NCI-H82 treated with DMSO at 0.1 percent for 48 hours (cell line): Measurements from ENCODE around the gene NBEA.
"Not testable (repeated sequence)": the region's sequence is repeated elsewhere in the genome, so short reads cannot be mapped to it uniquely, and the experiment has no call there.

Experiments
- DNase-seq: peaks from one replicate; lab custom pipeline; 2025; ENCODE audit not compliant: unreplicated experiment; lab: John Stamatoyannopoulos, UW

Gene NBEA

GRCh38 chr13:35055705-35056104 is 113.6 kb downstream of the NBEA start:
- no peak for DNase-seq

- DNase-seq: no peak
These were observed 115.8 kb downstream of the NBEA start for GRCh38 chr13:35057858-35058257.

GRCh38 chr13:35058585-35058984 is 116.5 kb downstream of the NBEA start:
- DNase-seq: not testable (repeated sequence)

- no peak for DNase-seq
These were observed 144.6 kb downstream of the NBEA start for GRCh38 chr13:35086667-35087066.

- DNase-seq: no peak
These were observed 150.2 kb downstream of the NBEA start for GRCh38 chr13:35092251-35092650.

- no peak for DNase-seq
These were observed 150.7 kb downstream of the NBEA start for GRCh38 chr13:35092751-35093150.

- no peak for DNase-seq
These were observed 151.3 kb downstream of the NBEA start for GRCh38 chr13:35093356-35093755.

GRCh38 chr13:35106771-35107170 is 164.7 kb downstream of the NBEA start:
- DNase-seq: not testable (repeated sequence)

GRCh38 chr13:35107535-35107934 is 165.5 kb downstream of the NBEA start:
- no peak for DNase-seq

- not testable (repeated sequence) for DNase-seq
These were observed 171.5 kb downstream of the NBEA start for GRCh38 chr13:35113612-35114011.

- no peak for DNase-seq
These were observed 185.4 kb downstream of the NBEA start for GRCh38 chr13:35127466-35127865.

- DNase-seq: no peak
These were observed 187.4 kb downstream of the NBEA start for GRCh38 chr13:35129500-35129899.

- no peak for DNase-seq
These were observed 189.4 kb downstream of the NBEA start for GRCh38 chr13:35131471-35131870.

- no peak for DNase-seq
These were observed 194.5 kb downstream of the NBEA start for GRCh38 chr13:35136585-35136984.

GRCh38 chr13:35139591-35139990 is 197.5 kb downstream of the NBEA start:
- no peak for DNase-seq

GRCh38 chr13:35140321-35140720 is 198.3 kb downstream of the NBEA start:
- no peak for DNase-seq

- no peak for DNase-seq
These were observed 198.8 kb downstream of the NBEA start for GRCh38 chr13:35140831-35141230.

- DNase-seq: no peak
These were observed 201.1 kb downstream of the NBEA start for GRCh38 chr13:35143123-35143522.

- no peak for DNase-seq
These were observed 202.3 kb downstream of the NBEA start for GRCh38 chr13:35144166-35144890.

- DNase-seq: no peak
These were observed 204.6 kb downstream of the NBEA start for GRCh38 chr13:35146686-35147085.

GRCh38 chr13:35157143-35157755 is 215.2 kb downstream of the NBEA start:
- peak; percentile 38 for DNase-seq

- DNase-seq: no peak
These were observed 217.0 kb downstream of the NBEA start for GRCh38 chr13:35159041-35159440.

- DNase-seq: no peak
These were observed 218.8 kb downstream of the NBEA start for GRCh38 chr13:35160896-35161295.
